ENCODE data around the gene LRMDA.

LRMDA gene

DNA sequence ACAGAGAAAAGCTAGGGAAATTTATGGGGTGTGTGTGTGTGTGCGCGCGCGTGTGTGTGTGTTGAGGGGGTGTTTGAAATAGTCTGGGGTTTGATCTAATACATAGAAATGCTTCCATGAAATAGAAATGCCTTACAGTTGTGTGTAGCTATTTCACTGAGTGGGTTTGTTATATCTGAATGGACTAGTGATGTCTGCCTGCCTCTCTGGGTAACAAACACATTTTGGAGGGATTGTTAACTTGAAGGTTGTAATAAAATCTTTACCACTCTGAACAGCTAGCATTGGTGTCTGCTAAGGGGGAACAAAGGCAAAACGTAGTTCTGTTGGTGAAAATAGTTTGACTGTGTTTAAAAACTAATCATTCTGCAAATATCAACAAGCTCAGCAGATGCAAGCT, 509.3 kb downstream of the LRMDA start:
- ChIA-PET CTCF (no interaction called here), POLR2A (no interaction called here)
- H3K36me3 ChIP-seq (ENCODE audit: control insufficient read depth in 2 of 2, insufficient read depth in 1 of 2, low read length in 2 of 2): no peaks in the 10 kb centered on the region
- H3K4me1 ChIP-seq (ENCODE audit: control insufficient read depth, insufficient read depth, low read length): peaks cover 5% of the 10 kb centered on the region; the same call in 1 of the 2 replicates
- no peak for TF ChIP-seq SP7 (tag by site-specific recombination; IDR thresholded peaks at IDR 0.05)
- peak; percentile 79 for TF ChIP-seq ZBTB17 (tag by site-specific recombination; IDR thresholded peaks at IDR 0.05)
- peak; percentile 84; the same call in 1 of the 2 replicates for TF ChIP-seq ZBTB20 (tag by site-specific recombination; IDR thresholded peaks at IDR 0.05)
- no peak overlapping the region for H3K4me3 ChIP-seq (ENCODE audit: low read depth, low read length)
- no peaks in the 10 kb centered on the region for H3K9me3 ChIP-seq (ENCODE audit: control insufficient read depth, insufficient read depth, low read depth, low read length)
- no peak overlapping the region for H3K27ac ChIP-seq (ENCODE audit: extremely low read depth, low read depth, low read length)

DNA sequence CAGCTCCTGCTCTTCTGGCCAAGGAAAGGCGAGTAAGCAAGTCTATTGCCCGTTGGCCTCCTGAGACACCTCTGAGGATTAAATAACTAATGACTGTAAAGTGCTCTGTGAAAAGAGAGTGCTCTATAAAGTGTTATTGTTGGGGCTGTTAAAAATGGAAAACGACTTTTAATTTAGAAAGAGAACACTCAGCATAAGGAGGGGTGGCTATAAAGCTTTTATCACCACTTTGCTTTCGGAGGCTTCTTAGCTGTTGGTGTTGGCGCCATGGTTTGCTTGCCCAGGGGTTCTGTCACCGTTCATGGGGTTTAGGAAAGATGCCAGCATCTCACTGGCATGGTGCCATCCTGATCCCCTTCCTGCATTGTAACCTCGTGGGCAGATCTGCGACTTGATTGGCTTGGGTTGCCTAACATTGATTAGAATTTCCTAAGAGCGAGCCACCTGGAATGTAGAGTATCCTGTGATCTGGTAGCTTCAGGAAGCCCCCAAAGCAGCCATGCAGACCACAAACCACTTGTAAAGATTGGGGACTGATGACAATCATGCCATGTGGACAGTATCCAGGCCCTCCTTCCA, 509.9 kb downstream of the LRMDA start:
- CTCF ChIA-PET: no interaction called here
- Histone ChIP-seq H3K36me3 (ENCODE audit: control insufficient read depth in 2 of 2, insufficient read depth in 1 of 2, low read length in 2 of 2) (no peaks in the 10 kb centered on the region), H3K4me1 (ENCODE audit: control insufficient read depth, insufficient read depth, low read length) (peaks cover 5% of the 10 kb centered on the region; the same call in 1 of the 2 replicates), H3K27ac (ENCODE audit: extremely low read depth, low read depth, low read length) (no peak overlapping the region), H3K9me3 (ENCODE audit: control insufficient read depth, insufficient read depth, low read depth, low read length) (no peaks in the 10 kb centered on the region), H3K4me3 (ENCODE audit: low read depth, low read length) (no peak overlapping the region)
- POLR2A ChIA-PET: no interaction called here
- TF ChIP-seq ZNF530 (tag by site-specific recombination; IDR thresholded peaks at IDR 0.05; ENCODE audit: low read depth) (no peak), MZF1 (tag by site-specific recombination; IDR thresholded peaks at IDR 0.05; ENCODE audit: borderline replicate concordance) (peak; percentile 69; the same call in 1 of the 2 replicates), ZNF549 (tag by site-specific recombination; IDR thresholded peaks at IDR 0.05) (no peak), ZNF114 (tag by site-specific recombination; IDR thresholded peaks at IDR 0.05) (no peak), WT1 (tag by site-specific recombination; IDR thresholded peaks at IDR 0.05) (no peak), ZNF311 (tag by site-specific recombination; IDR thresholded peaks at IDR 0.05; ENCODE audit: borderline replicate concordance) (no peak), ZNF548 (tag by site-specific recombination; IDR thresholded peaks at IDR 0.05) (no peak), GLIS2 (tag by site-specific recombination; IDR thresholded peaks at IDR 0.05) (no peak), GLIS1 (tag by site-specific recombination; IDR thresholded peaks at IDR 0.05) (no peak), TRIM28 (IDR thresholded peaks at IDR 0.05; ENCODE audit: borderline replicate concordance, low read length) (no peak), ZSCAN16 (tag by site-specific recombination; IDR thresholded peaks at IDR 0.05) (peak; percentile 53; the same call in 1 of the 2 replicates), ZNF658 (tag by site-specific recombination; IDR thresholded peaks at IDR 0.05) (no peak), ZNF514 (tag by site-specific recombination; IDR thresholded peaks at IDR 0.05) (no peak), ZFP41 (tag by site-specific recombination; IDR thresholded peaks at IDR 0.05; ENCODE audit: borderline replicate concordance) (no peak), OSR2 (tag by site-specific recombination; IDR thresholded peaks at IDR 0.05) (0 out of 2 replicates have a peak, but pooled peaks have one; percentile 15), ZNF366 (tag by site-specific recombination; conservative IDR thresholded peaks at IDR 0.05) (no peak), ZNF785 (tag by site-specific recombination; IDR thresholded peaks at IDR 0.05) (no peak), ZNF132 (tag by site-specific recombination; IDR thresholded peaks at IDR 0.05; ENCODE audit: borderline replicate concordance) (no peak), ZNF133 (tag by site-specific recombination; IDR thresholded peaks at IDR 0.05) (no peak), FEZF1 (tag by site-specific recombination; IDR thresholded peaks at IDR 0.05) (peak; percentile 63; the same call in 1 of the 2 replicates), ZNF843 (tag by site-specific recombination; IDR thresholded peaks at IDR 0.05) (peak; percentile 22; the same call in 1 of the 2 replicates)
- TF ChIP-seq, protein P1, sequence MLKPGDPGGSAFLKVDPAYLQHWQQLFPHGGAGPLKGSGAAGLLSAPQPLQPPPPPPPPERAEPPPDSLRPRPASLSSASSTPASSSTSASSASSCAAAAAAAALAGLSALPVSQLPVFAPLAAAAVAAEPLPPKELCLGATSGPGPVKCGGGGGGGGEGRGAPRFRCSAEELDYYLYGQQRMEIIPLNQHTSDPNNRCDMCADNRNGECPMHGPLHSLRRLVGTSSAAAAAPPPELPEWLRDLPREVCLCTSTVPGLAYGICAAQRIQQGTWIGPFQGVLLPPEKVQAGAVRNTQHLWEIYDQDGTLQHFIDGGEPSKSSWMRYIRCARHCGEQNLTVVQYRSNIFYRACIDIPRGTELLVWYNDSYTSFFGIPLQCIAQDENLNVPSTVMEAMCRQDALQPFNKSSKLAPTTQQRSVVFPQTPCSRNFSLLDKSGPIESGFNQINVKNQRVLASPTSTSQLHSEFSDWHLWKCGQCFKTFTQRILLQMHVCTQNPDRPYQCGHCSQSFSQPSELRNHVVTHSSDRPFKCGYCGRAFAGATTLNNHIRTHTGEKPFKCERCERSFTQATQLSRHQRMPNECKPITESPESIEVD (tag by site-specific recombination; IDR thresholded peaks at IDR 0.05): peak; percentile 88
- TF ChIP-seq, protein P2, sequence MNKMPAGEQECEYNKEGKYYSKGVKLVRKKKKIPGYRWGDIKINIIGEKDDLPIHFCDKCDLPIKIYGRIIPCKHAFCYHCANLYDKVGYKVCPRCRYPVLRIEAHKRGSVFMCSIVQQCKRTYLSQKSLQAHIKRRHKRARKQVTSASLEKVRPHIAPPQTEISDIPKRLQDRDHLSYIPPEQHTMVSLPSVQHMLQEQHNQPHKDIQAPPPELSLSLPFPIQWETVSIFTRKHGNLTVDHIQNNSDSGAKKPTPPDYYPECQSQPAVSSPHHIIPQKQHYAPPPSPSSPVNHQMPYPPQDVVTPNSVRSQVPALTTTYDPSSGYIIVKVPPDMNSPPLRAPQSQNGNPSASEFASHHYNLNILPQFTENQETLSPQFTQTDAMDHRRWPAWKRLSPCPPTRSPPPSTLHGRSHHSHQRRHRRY (tag by site-specific recombination; IDR thresholded peaks at IDR 0.05): no peak
- TF ChIP-seq, protein P3, sequence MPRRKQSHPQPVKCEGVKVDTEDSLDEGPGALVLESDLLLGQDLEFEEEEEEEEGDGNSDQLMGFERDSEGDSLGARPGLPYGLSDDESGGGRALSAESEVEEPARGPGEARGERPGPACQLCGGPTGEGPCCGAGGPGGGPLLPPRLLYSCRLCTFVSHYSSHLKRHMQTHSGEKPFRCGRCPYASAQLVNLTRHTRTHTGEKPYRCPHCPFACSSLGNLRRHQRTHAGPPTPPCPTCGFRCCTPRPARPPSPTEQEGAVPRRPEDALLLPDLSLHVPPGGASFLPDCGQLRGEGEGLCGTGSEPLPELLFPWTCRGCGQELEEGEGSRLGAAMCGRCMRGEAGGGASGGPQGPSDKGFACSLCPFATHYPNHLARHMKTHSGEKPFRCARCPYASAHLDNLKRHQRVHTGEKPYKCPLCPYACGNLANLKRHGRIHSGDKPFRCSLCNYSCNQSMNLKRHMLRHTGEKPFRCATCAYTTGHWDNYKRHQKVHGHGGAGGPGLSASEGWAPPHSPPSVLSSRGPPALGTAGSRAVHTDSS (tag by site-specific recombination; IDR thresholded peaks at IDR 0.05): no peak
- TF ChIP-seq, protein P4, sequence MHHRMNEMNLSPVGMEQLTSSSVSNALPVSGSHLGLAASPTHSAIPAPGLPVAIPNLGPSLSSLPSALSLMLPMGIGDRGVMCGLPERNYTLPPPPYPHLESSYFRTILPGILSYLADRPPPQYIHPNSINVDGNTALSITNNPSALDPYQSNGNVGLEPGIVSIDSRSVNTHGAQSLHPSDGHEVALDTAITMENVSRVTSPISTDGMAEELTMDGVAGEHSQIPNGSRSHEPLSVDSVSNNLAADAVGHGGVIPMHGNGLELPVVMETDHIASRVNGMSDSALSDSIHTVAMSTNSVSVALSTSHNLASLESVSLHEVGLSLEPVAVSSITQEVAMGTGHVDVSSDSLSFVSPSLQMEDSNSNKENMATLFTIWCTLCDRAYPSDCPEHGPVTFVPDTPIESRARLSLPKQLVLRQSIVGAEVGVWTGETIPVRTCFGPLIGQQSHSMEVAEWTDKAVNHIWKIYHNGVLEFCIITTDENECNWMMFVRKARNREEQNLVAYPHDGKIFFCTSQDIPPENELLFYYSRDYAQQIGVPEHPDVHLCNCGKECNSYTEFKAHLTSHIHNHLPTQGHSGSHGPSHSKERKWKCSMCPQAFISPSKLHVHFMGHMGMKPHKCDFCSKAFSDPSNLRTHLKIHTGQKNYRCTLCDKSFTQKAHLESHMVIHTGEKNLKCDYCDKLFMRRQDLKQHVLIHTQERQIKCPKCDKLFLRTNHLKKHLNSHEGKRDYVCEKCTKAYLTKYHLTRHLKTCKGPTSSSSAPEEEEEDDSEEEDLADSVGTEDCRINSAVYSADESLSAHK (tag by site-specific recombination; IDR thresholded peaks at IDR 0.05): peak; percentile 56; the same call in 1 of the 2 replicates
- TF ChIP-seq, protein P5, sequence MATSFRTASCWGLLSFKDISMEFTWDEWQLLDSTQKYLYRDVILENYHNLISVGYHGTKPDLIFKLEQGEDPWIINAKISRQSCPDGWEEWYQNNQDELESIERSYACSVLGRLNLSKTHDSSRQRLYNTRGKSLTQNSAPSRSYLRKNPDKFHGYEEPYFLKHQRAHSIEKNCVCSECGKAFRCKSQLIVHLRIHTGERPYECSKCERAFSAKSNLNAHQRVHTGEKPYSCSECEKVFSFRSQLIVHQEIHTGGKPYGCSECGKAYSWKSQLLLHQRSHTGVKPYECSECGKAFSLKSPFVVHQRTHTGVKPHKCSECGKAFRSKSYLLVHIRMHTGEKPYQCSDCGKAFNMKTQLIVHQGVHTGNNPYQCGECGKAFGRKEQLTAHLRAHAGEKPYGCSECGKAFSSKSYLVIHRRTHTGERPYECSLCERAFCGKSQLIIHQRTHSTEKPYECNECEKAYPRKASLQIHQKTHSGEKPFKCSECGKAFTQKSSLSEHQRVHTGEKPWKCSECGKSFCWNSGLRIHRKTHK (tag by site-specific recombination; IDR thresholded peaks at IDR 0.05): no peak
